ENCODE measurements around the gene MYLIP.

The MYLIP gene

DNA sequence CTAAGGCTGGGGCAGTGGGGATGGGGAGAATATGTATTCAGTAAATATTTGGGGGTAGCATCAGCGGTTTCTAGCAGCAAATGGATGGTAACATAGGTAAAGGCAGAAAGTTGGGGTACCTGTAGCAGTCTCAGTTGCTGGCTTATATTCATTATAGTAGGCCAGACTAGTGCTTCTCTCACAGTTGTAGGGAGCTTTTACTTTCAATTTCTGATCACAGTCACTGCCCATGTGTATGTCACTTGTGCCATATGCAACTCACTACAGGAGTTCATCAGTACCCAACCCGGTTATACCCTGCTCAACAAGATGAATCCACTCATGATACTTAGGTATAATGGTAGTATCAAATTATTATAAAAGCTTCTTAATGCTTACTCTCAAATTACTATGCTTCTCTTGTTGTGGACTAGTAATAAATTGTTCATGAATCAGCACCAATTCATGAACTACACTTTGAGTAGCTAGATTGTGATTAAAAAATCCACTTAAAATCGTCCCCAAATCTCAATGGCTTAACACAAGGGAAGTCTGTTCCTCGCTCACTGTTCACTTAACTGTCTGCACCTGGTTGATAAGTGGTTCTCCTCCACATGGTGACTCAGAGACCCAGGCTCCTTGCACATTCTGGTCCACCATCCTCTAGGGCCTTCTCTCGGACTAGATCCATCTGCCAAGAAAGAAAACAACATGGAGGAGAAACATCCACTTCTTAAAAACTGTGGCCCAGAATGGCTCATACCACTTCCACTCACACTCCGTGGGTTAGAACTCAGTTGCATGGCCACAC lies 31.3 kb upstream of the MYLIP start:
- no peak for TF ChIP-seq ZNF776 (tag by site-specific recombination; IDR thresholded peaks at IDR 0.05; ENCODE audit: borderline replicate concordance)
- TF ChIP-seq WT1 (tag by site-specific recombination; IDR thresholded peaks at IDR 0.05), result no peak
- TF ChIP-seq SP7 (tag by site-specific recombination; IDR thresholded peaks at IDR 0.05), result no peak
- TF ChIP-seq SCRT2 (tag by site-specific recombination; IDR thresholded peaks at IDR 0.05), result no peak
- TF ChIP-seq ZNF292 (tag by site-specific recombination; IDR thresholded peaks at IDR 0.05; ENCODE audit: borderline replicate concordance, low read depth), result no peak
- no peak for TF ChIP-seq TCF7L2 (IDR thresholded peaks at IDR 0.05; ENCODE audit: borderline replicate concordance, low read depth, low read length)
- TF ChIP-seq, protein P1, sequence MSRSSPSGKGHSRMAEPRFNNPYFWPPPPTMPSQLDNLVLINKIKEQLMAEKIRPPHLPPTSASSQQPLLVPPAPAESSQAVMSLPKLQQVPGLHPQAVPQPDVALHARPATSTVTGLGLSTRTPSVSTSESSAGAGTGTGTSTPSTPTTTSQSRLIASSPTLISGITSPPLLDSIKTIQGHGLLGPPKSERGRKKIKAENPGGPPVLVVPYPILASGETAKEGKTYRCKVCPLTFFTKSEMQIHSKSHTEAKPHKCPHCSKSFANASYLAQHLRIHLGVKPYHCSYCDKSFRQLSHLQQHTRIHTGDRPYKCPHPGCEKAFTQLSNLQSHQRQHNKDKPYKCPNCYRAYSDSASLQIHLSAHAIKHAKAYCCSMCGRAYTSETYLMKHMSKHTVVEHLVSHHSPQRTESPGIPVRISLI (tag by site-specific recombination; IDR thresholded peaks at IDR 0.05), result no peak
- no peak for TF ChIP-seq ZNF510 (tag by site-specific recombination; IDR thresholded peaks at IDR 0.05; ENCODE audit: insufficient replicate concordance)
- no peak for TF ChIP-seq SETDB1 (IDR thresholded peaks at IDR 0.05; ENCODE audit: insufficient read length, low read length)
- TF ChIP-seq HOXC10 (CRISPR knock-in tag; IDR thresholded peaks at IDR 0.05), result no peak
- no peaks in the 10 kb centered on the region for H3K4me1 ChIP-seq (ENCODE audit: control insufficient read depth, insufficient read depth, low read length)
- H3K27ac ChIP-seq (ENCODE audit: extremely low read depth, low read depth, low read length), result no peak overlapping the region
- H3K4me3 ChIP-seq (ENCODE audit: low read depth, low read length), result no peak overlapping the region
- CTCF ChIA-PET, result interaction anchor here (0.6 to 1.8 kb wide), 4 partner anchors 15 to 278 kb away, joined by 3 to 7 read pairs (median 6); partner anchors contain the start of gene MYLIP
- no peaks in the 10 kb centered on the region for H3K36me3 ChIP-seq (ENCODE audit: control insufficient read depth in 2 of 2, insufficient read depth in 1 of 2, low read length in 2 of 2)
- POLR2A ChIA-PET, result no interaction called here
- H3K9me3 ChIP-seq (ENCODE audit: control insufficient read depth, insufficient read depth, low read depth, low read length), result no peaks in the 10 kb centered on the region

DNA sequence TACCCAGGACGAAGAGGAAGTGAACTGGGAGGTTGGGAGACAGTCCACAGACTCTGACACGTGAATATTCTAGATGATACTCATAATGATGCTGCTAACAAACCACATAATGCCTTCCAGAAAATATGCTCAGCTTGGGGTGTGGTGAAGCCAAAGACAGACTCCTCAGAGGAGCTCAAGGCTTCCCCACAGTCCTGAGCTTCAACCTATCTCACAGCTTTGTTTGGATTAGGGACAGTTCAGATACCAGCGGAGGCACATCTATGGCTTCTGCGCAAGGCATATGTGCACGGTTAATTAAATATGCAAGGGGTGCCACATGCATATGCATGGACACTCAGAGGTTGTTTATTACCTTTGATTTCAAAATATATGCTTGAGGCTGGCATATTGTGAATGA lies 30.7 kb upstream of the MYLIP start:
- TF ChIP-seq, protein P2, sequence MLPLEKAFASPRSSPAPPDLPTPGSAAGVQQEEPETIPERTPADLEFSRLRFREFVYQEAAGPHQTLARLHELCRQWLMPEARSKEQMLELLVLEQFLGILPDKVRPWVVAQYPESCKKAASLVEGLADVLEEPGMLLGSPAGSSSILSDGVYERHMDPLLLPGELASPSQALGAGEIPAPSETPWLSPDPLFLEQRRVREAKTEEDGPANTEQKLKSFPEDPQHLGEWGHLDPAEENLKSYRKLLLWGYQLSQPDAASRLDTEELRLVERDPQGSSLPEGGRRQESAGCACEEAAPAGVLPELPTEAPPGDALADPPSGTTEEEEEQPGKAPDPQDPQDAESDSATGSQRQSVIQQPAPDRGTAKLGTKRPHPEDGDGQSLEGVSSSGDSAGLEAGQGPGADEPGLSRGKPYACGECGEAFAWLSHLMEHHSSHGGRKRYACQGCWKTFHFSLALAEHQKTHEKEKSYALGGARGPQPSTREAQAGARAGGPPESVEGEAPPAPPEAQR (tag by site-specific recombination; IDR thresholded peaks at IDR 0.05), result no peak
- no peak for TF ChIP-seq ZBTB48 (tag by site-specific recombination; IDR thresholded peaks at IDR 0.05)
- TF ChIP-seq OVOL3 (tag by site-specific recombination; IDR thresholded peaks at IDR 0.05), result no peak
- TF ChIP-seq, protein P3, sequence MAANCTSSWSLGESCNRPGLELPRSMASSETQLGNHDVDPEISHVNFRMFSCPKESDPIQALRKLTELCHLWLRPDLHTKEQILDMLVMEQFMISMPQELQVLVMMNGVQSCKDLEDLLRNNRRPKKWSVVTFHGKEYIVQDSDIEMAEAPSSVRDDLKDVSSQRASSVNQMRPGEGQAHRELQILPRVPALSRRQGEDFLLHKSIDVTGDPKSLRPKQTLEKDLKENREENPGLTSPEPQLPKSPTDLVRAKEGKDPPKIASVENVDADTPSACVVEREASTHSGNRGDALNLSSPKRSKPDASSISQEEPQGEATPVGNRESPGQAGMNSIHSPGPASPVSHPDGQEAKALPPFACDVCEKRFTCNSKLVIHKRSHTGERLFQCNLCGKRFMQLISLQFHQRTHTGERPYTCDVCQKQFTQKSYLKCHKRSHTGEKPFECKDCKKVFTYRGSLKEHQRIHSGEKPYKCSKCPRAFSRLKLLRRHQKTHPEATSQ (tag by site-specific recombination; IDR thresholded peaks at IDR 0.05), result no peak
- no peak for TF ChIP-seq ZFP41 (tag by site-specific recombination; IDR thresholded peaks at IDR 0.05; ENCODE audit: borderline replicate concordance)
- TF ChIP-seq ZNF324 (tag by site-specific recombination; IDR thresholded peaks at IDR 0.05), result no peak
- no peak for TF ChIP-seq YY2 (tag by site-specific recombination; IDR thresholded peaks at IDR 0.05)
- TF ChIP-seq ZNF530 (tag by site-specific recombination; IDR thresholded peaks at IDR 0.05; ENCODE audit: low read depth), result no peak
- no peak for TF ChIP-seq OSR2 (tag by site-specific recombination; IDR thresholded peaks at IDR 0.05)
- no peak for TF ChIP-seq ZNF202 (tag by site-specific recombination; IDR thresholded peaks at IDR 0.05; ENCODE audit: borderline replicate concordance)
- TF ChIP-seq ZFP37 (tag by site-specific recombination; IDR thresholded peaks at IDR 0.05), result no peak
- no peak for TF ChIP-seq TCF7L2 (IDR thresholded peaks at IDR 0.05; ENCODE audit: borderline replicate concordance, low read depth, low read length)
- TF ChIP-seq ZNF791 (tag by site-specific recombination; IDR thresholded peaks at IDR 0.05), result no peak
- TF ChIP-seq ZNF549 (tag by site-specific recombination; IDR thresholded peaks at IDR 0.05), result no peak
- TF ChIP-seq ZNF174 (tag by site-specific recombination; IDR thresholded peaks at IDR 0.05), result no peak
- no peak for TF ChIP-seq ZNF664 (tag by site-specific recombination; IDR thresholded peaks at IDR 0.05)
- TF ChIP-seq, protein P4, sequence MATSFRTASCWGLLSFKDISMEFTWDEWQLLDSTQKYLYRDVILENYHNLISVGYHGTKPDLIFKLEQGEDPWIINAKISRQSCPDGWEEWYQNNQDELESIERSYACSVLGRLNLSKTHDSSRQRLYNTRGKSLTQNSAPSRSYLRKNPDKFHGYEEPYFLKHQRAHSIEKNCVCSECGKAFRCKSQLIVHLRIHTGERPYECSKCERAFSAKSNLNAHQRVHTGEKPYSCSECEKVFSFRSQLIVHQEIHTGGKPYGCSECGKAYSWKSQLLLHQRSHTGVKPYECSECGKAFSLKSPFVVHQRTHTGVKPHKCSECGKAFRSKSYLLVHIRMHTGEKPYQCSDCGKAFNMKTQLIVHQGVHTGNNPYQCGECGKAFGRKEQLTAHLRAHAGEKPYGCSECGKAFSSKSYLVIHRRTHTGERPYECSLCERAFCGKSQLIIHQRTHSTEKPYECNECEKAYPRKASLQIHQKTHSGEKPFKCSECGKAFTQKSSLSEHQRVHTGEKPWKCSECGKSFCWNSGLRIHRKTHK (tag by site-specific recombination; IDR thresholded peaks at IDR 0.05), result no peak
- no peak for TF ChIP-seq ZNF629 (tag by site-specific recombination; IDR thresholded peaks at IDR 0.05)
- no peak for TF ChIP-seq ZNF223 (tag by site-specific recombination; IDR thresholded peaks at IDR 0.05)
- no peak for TF ChIP-seq ZNF548 (tag by site-specific recombination; IDR thresholded peaks at IDR 0.05)
- POLR2A ChIA-PET, result no interaction called here
- no peaks in the 10 kb centered on the region for H3K9me3 ChIP-seq (ENCODE audit: control insufficient read depth, insufficient read depth, low read depth, low read length)

More for the DNA sequence above, 30.7 kb upstream of the MYLIP start:
- Histone ChIP-seq H3K4me1 (ENCODE audit: control insufficient read depth, insufficient read depth, low read length) (no peaks in the 10 kb centered on the region), H3K27ac (ENCODE audit: extremely low read depth, low read depth, low read length) (no peak overlapping the region), H3K36me3 (ENCODE audit: control insufficient read depth in 2 of 2, insufficient read depth in 1 of 2, low read length in 2 of 2) (no peaks in the 10 kb centered on the region), H3K4me3 (ENCODE audit: low read depth, low read length) (no peak overlapping the region)
- CTCF ChIA-PET, result interaction anchor here (1.8 kb wide), 1 partner anchor 85 kb away, joined by 6 read pairs; no protein-coding TSS in a partner anchor
